ENCODE data around the gene TOM1.

- TF ChIP-seq REST (IDR thresholded peaks at IDR 0.05; ENCODE audit: insufficient read depth in 1 of 2, low read depth in 2 of 2, low read length in 2 of 2) = no peak
- TF ChIP-seq SIN3A (IDR thresholded peaks at IDR 0.05; ENCODE audit: borderline replicate concordance, insufficient read depth, low read length) = no peak
- TF ChIP-seq TAF1 (IDR thresholded peaks at IDR 0.05; ENCODE audit: borderline replicate concordance, insufficient read depth, low read length) = no peak
- no peak for TF ChIP-seq POLR2AphosphoS5 (IDR thresholded peaks at IDR 0.05; ENCODE audit: low read depth, low read length)
These were observed 45.4 kb downstream of the TOM1 start for GRCh38 chr22:35344956-35345690.

Data from PFSK-1 (cell line).